WTC11 (cell line): ENCODE results near the gene MAST1. TPM values are rescaled to one million over a fixed set of nuclear protein-coding genes. Genes with fewer than 3 reads are reported as not detected.

Experiments used
- ATAC-seq: fragments of 200-7000 bp; cut with Tn5 transposase; 2 replicates; pipeline ENCODE4 v1.10.0; 2021; ENCODE audit warnings: mild to moderate bottlenecking, moderate library complexity
- CTCF ChIA-PET: fragments of 300-600 bp; sonication (Branson Sonifier 250); formaldehyde crosslinking; loops from one replicate; lab custom pipeline; 2021; ENCODE audit warnings: antibody characterized with exemption; lab: Charles Lee
- POLR2A ChIA-PET: fragments of 350-600 bp; sonication (Branson Sonifier 250); formaldehyde crosslinking; loops from one replicate; lab custom pipeline; 2021; ENCODE audit warnings: antibody characterized with exemption; lab: Charles Lee
- DNase-seq: peaks from one replicate; pipeline ENCODE4 v3.0.0; 2021; ENCODE audit warnings: low spot score
- H3K27ac Mint-ChIP-seq: 2 replicates; pipeline ENCODE4 v1.8.0; 2021; ENCODE audit warnings: mixed read lengths
- H3K27me3 Mint-ChIP-seq: 2 replicates; pipeline ENCODE4 v1.8.0; 2021; ENCODE audit warnings: low read depth, mild to moderate bottlenecking, moderate library complexity, mixed read lengths
- H3K36me3 Mint-ChIP-seq: 2 replicates; pipeline ENCODE4 v1.8.0; 2021; ENCODE audit warnings: mixed read lengths
- H3K4me1 Mint-ChIP-seq: 2 replicates; pipeline ENCODE4 v1.8.0; 2022; ENCODE audit warnings: mixed read lengths
- H3K4me3 Mint-ChIP-seq: 2 replicates; pipeline ENCODE4 v1.8.0; 2021; ENCODE audit warnings: mild to moderate bottlenecking, moderate library complexity, mixed read lengths
- H3K9me3 Mint-ChIP-seq: 2 replicates; pipeline ENCODE4 v1.8.0; 2021; ENCODE audit warnings: mixed read lengths
- CREB1 ChIP-seq: sonication (generic); formaldehyde crosslinking; IDR thresholded peaks from 2 replicates; pipeline ENCODE4 v1.8.0; 2023; ENCODE audit warnings: mild to moderate bottlenecking, missing genetic modification reagents
- ESRRA ChIP-seq: sonication (generic); formaldehyde crosslinking; IDR thresholded peaks from 2 replicates; pipeline ENCODE4 v1.8.1; 2022; ENCODE audit warnings: mild to moderate bottlenecking, missing genetic modification reagents, borderline replicate concordance
- GABPB1 ChIP-seq: sonication (generic); formaldehyde crosslinking; IDR thresholded peaks from 2 replicates; pipeline ENCODE4 v1.8.1; 2023; ENCODE audit warnings: mild to moderate bottlenecking, missing genetic modification reagents
- GTF2I ChIP-seq: fragments of 250-450 bp; sonication (Bioruptor Pico); conservative IDR thresholded peaks from 2 replicates; pipeline ENCODE4 v1.4.0; 2021; ENCODE audit warnings: mild to moderate bottlenecking
- JUN ChIP-seq: sonication (generic); formaldehyde crosslinking; IDR thresholded peaks from 2 replicates; pipeline ENCODE4 v1.8.0; 2023; ENCODE audit warnings: mild to moderate bottlenecking, missing genetic modification reagents
- MYBL2 ChIP-seq: sonication (generic); formaldehyde crosslinking; IDR thresholded peaks from 2 replicates; pipeline ENCODE4 v1.8.1; 2023; ENCODE audit warnings: mild to moderate bottlenecking, moderate library complexity, missing genetic modification reagents
- NFYB ChIP-seq: sonication (generic); formaldehyde crosslinking; conservative IDR thresholded peaks from 2 replicates; pipeline ENCODE4 v1.8.0; 2022; ENCODE audit warnings: low read depth, missing genetic modification reagents
- SMAD3 ChIP-seq: sonication (generic); formaldehyde crosslinking; IDR thresholded peaks from 2 replicates; pipeline ENCODE4 v1.8.0; 2022; ENCODE audit warnings: missing genetic modification reagents, mild to moderate bottlenecking, borderline replicate concordance
- ZNF232 ChIP-seq: sonication (generic); formaldehyde crosslinking; IDR thresholded peaks from 2 replicates; pipeline ENCODE4 v1.8.0; 2022; ENCODE audit warnings: mild to moderate bottlenecking, missing genetic modification reagents
- total RNA-seq: library from RNA; stranded (reverse); gene quantifications from 3 replicates; pipeline ENCODE4 v1.2.3, GENCODE V29; 2021
- TF ChIP-seq, protein P1 (sequence below): fragments of 250-450 bp; sonication (Bioruptor Pico); IDR thresholded peaks from 2 replicates; pipeline ENCODE4 v1.9.0; 2021; ENCODE audit warnings: mild to moderate bottlenecking
- TF ChIP-seq, protein P2 (sequence below): sonication (generic); formaldehyde crosslinking; IDR thresholded peaks from 2 replicates; pipeline ENCODE4 v1.8.0; 2023; ENCODE audit warnings: missing genetic modification reagents, mild to moderate bottlenecking, borderline replicate concordance
- TF ChIP-seq, protein P3 (sequence below): sonication (generic); formaldehyde crosslinking; IDR thresholded peaks from 2 replicates; pipeline ENCODE4 v1.8.1; 2023; ENCODE audit warnings: mild to moderate bottlenecking, missing genetic modification reagents, moderate library complexity
- TF ChIP-seq, protein P4 (sequence below): sonication (generic); formaldehyde crosslinking; IDR thresholded peaks from 2 replicates; pipeline ENCODE4 v1.8.0; 2022; ENCODE audit warnings: mild to moderate bottlenecking, missing genetic modification reagents
- TF ChIP-seq, protein P5 (sequence below): sonication (generic); formaldehyde crosslinking; IDR thresholded peaks from 2 replicates; pipeline ENCODE4 v1.8.1; 2022; ENCODE audit warnings: low read depth, mild to moderate bottlenecking, moderate library complexity, missing genetic modification reagents, borderline replicate concordance
- TF ChIP-seq, protein P6 (sequence below): sonication (generic); formaldehyde crosslinking; IDR thresholded peaks from 2 replicates; pipeline ENCODE4 v1.8.0; 2022; ENCODE audit warnings: mild to moderate bottlenecking, missing genetic modification reagents
- TF ChIP-seq, protein P7 (sequence below): sonication (generic); formaldehyde crosslinking; IDR thresholded peaks from 2 replicates; pipeline ENCODE4 v1.8.1; 2023; ENCODE audit warnings: mild to moderate bottlenecking, moderate library complexity, missing genetic modification reagents
- TF ChIP-seq, protein P8 (sequence below): sonication (generic); formaldehyde crosslinking; IDR thresholded peaks from 2 replicates; pipeline ENCODE4 v1.8.0; 2022; ENCODE audit warnings: mild to moderate bottlenecking, missing genetic modification reagents
- TF ChIP-seq, protein P9 (sequence below): sonication (generic); formaldehyde crosslinking; IDR thresholded peaks from 2 replicates; pipeline ENCODE4 v1.8.1; 2023; ENCODE audit warnings: mild to moderate bottlenecking, missing genetic modification reagents, moderate library complexity
- TF ChIP-seq, protein P10 (sequence below): fragments of 200-600 bp; IDR thresholded peaks from 2 replicates; pipeline ENCODE4 v1.8.0; 2022; ENCODE audit warnings: antibody characterized with exemption

Gene MAST1
- total RNA-seq, 1 experiment from 2014 or later, result 24.3 TPM

DNA sequence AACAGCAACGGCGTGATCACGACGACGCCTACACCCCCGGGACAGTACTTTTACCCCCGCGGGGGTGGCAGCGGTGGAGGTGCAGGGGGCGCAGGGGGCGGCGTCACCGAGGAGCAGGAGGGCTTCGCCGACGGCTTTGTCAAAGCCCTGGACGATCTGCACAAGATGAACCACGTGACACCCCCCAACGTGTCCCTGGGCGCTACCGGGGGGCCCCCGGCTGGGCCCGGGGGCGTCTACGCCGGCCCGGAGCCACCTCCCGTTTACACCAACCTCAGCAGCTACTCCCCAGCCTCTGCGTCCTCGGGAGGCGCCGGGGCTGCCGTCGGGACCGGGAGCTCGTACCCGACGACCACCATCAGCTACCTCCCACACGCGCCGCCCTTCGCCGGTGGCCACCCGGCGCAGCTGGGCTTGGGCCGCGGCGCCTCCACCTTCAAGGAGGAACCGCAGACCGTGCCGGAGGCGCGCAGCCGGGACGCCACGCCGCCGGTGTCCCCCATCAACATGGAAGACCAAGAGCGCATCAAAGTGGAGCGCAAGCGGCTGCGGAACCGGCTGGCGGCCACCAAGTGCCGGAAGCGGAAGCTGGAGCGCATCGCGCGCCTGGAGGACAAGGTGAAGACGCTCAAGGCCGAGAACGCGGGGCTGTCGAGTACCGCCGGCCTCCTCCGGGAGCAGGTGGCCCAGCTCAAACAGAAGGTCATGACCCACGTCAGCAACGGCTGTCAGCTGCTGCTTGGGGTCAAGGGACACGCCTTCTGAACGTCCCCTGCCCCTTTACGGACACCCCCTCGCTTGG is 46.1 kb upstream of the MAST1 start:
- ChIA-PET CTCF (interaction anchor here (0.6 to 14.0 kb wide), 19 partner anchors 9 to 1328 kb away, joined by 3 to 341 read pairs (median 4); partner anchors contain the start of genes HOOK2, PRDX2 and THSD8), POLR2A (interaction anchor here (0.6 to 3.1 kb wide), 16 partner anchors 9 to 173 kb away, joined by 3 to 29 read pairs (median 3); partner anchors contain the start of genes DNASE2, HOOK2, PRDX2 and RNASEH2A)
- Mint-ChIP-seq H3K9me3 (no peaks in the 10 kb centered on the region), H3K4me1 (peaks cover 39% of the 10 kb centered on the region), H3K27me3 (peaks cover 32% of the 10 kb centered on the region), H3K36me3 (peaks cover 4% of the 10 kb centered on the region; the same call in 1 of the 2 replicates), H3K4me3 (peak overlapping the region; percentile 84), H3K27ac (no peak overlapping the region)
- DNase-seq (peak; percentile 80), ATAC-seq (no peak)
- TF ChIP-seq, protein P1, sequence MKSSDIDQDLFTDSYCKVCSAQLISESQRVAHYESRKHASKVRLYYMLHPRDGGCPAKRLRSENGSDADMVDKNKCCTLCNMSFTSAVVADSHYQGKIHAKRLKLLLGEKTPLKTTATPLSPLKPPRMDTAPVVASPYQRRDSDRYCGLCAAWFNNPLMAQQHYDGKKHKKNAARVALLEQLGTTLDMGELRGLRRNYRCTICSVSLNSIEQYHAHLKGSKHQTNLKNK (CRISPR knock-in tag), result no peak
- TF ChIP-seq, protein P2, sequence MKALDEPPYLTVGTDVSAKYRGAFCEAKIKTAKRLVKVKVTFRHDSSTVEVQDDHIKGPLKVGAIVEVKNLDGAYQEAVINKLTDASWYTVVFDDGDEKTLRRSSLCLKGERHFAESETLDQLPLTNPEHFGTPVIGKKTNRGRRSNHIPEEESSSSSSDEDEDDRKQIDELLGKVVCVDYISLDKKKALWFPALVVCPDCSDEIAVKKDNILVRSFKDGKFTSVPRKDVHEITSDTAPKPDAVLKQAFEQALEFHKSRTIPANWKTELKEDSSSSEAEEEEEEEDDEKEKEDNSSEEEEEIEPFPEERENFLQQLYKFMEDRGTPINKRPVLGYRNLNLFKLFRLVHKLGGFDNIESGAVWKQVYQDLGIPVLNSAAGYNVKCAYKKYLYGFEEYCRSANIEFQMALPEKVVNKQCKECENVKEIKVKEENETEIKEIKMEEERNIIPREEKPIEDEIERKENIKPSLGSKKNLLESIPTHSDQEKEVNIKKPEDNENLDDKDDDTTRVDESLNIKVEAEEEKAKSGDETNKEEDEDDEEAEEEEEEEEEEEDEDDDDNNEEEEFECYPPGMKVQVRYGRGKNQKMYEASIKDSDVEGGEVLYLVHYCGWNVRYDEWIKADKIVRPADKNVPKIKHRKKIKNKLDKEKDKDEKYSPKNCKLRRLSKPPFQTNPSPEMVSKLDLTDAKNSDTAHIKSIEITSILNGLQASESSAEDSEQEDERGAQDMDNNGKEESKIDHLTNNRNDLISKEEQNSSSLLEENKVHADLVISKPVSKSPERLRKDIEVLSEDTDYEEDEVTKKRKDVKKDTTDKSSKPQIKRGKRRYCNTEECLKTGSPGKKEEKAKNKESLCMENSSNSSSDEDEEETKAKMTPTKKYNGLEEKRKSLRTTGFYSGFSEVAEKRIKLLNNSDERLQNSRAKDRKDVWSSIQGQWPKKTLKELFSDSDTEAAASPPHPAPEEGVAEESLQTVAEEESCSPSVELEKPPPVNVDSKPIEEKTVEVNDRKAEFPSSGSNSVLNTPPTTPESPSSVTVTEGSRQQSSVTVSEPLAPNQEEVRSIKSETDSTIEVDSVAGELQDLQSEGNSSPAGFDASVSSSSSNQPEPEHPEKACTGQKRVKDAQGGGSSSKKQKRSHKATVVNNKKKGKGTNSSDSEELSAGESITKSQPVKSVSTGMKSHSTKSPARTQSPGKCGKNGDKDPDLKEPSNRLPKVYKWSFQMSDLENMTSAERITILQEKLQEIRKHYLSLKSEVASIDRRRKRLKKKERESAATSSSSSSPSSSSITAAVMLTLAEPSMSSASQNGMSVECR (CRISPR knock-in tag), result peak; percentile 73; the same call in 1 of the 2 replicates
- TF ChIP-seq, protein P3, sequence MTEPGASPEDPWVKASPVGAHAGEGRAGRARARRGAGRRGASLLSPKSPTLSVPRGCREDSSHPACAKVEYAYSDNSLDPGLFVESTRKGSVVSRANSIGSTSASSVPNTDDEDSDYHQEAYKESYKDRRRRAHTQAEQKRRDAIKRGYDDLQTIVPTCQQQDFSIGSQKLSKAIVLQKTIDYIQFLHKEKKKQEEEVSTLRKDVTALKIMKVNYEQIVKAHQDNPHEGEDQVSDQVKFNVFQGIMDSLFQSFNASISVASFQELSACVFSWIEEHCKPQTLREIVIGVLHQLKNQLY (CRISPR knock-in tag), result no peak
- TF ChIP-seq GTF2I (CRISPR knock-in tag), result no peak
- 0 out of 2 replicates have a peak, but pooled peaks have one; percentile 28 for TF ChIP-seq GABPB1
- TF ChIP-seq, protein P4, sequence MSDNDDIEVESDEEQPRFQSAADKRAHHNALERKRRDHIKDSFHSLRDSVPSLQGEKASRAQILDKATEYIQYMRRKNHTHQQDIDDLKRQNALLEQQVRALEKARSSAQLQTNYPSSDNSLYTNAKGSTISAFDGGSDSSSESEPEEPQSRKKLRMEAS (CRISPR knock-in tag), result peak; percentile 87
- TF ChIP-seq, protein P5, sequence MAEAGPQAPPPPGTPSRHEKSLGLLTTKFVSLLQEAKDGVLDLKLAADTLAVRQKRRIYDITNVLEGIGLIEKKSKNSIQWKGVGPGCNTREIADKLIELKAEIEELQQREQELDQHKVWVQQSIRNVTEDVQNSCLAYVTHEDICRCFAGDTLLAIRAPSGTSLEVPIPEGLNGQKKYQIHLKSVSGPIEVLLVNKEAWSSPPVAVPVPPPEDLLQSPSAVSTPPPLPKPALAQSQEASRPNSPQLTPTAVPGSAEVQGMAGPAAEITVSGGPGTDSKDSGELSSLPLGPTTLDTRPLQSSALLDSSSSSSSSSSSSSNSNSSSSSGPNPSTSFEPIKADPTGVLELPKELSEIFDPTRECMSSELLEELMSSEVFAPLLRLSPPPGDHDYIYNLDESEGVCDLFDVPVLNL (CRISPR knock-in tag), result no peak
- peak; percentile 86 for TF ChIP-seq ESRRA (CRISPR knock-in tag)
- TF ChIP-seq, protein P6, sequence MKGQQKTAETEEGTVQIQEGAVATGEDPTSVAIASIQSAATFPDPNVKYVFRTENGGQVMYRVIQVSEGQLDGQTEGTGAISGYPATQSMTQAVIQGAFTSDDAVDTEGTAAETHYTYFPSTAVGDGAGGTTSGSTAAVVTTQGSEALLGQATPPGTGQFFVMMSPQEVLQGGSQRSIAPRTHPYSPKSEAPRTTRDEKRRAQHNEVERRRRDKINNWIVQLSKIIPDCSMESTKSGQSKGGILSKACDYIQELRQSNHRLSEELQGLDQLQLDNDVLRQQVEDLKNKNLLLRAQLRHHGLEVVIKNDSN (CRISPR knock-in tag), result peak; percentile 57
- TF ChIP-seq, protein P7, sequence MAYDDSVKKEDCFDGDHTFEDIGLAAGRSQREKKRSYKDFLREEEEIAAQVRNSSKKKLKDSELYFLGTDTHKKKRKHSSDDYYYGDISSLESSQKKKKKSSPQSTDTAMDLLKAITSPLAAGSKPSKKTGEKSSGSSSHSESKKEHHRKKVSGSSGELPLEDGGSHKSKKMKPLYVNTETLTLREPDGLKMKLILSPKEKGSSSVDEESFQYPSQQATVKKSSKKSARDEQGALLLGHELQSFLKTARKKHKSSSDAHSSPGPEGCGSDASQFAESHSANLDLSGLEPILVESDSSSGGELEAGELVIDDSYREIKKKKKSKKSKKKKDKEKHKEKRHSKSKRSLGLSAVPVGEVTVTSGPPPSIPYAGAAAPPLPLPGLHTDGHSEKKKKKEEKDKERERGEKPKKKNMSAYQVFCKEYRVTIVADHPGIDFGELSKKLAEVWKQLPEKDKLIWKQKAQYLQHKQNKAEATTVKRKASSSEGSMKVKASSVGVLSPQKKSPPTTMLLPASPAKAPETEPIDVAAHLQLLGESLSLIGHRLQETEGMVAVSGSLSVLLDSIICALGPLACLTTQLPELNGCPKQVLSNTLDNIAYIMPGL (CRISPR knock-in tag), result peak; percentile 74; the same call in 1 of the 2 replicates
- TF ChIP-seq, protein P8, sequence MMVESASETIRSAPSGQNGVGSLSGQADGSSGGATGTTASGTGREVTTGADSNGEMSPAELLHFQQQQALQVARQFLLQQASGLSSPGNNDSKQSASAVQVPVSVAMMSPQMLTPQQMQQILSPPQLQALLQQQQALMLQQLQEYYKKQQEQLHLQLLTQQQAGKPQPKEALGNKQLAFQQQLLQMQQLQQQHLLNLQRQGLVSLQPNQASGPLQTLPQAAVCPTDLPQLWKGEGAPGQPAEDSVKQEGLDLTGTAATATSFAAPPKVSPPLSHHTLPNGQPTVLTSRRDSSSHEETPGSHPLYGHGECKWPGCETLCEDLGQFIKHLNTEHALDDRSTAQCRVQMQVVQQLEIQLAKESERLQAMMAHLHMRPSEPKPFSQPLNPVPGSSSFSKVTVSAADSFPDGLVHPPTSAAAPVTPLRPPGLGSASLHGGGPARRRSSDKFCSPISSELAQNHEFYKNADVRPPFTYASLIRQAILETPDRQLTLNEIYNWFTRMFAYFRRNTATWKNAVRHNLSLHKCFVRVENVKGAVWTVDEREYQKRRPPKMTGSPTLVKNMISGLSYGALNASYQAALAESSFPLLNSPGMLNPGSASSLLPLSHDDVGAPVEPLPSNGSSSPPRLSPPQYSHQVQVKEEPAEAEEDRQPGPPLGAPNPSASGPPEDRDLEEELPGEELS (CRISPR knock-in tag), result 0 out of 2 replicates have a peak, but pooled peaks have one; percentile 66
- TF ChIP-seq, protein P9, sequence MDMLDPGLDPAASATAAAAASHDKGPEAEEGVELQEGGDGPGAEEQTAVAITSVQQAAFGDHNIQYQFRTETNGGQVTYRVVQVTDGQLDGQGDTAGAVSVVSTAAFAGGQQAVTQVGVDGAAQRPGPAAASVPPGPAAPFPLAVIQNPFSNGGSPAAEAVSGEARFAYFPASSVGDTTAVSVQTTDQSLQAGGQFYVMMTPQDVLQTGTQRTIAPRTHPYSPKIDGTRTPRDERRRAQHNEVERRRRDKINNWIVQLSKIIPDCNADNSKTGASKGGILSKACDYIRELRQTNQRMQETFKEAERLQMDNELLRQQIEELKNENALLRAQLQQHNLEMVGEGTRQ (CRISPR knock-in tag), result peak; percentile 79
- TF ChIP-seq MYBL2 (CRISPR knock-in tag), result peak; percentile 86; the same call in 1 of the 2 replicates
- TF ChIP-seq, protein P10, sequence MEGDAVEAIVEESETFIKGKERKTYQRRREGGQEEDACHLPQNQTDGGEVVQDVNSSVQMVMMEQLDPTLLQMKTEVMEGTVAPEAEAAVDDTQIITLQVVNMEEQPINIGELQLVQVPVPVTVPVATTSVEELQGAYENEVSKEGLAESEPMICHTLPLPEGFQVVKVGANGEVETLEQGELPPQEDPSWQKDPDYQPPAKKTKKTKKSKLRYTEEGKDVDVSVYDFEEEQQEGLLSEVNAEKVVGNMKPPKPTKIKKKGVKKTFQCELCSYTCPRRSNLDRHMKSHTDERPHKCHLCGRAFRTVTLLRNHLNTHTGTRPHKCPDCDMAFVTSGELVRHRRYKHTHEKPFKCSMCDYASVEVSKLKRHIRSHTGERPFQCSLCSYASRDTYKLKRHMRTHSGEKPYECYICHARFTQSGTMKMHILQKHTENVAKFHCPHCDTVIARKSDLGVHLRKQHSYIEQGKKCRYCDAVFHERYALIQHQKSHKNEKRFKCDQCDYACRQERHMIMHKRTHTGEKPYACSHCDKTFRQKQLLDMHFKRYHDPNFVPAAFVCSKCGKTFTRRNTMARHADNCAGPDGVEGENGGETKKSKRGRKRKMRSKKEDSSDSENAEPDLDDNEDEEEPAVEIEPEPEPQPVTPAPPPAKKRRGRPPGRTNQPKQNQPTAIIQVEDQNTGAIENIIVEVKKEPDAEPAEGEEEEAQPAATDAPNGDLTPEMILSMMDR, result no peak
- peak; percentile 67; the same call in 1 of the 2 replicates for TF ChIP-seq SMAD3 (CRISPR knock-in tag)
- 0 out of 2 replicates have a peak, but pooled peaks have one; percentile 23 for TF ChIP-seq JUN (CRISPR knock-in tag)
- TF ChIP-seq ZNF232 (CRISPR knock-in tag), result 0 out of 2 replicates have a peak, but pooled peaks have one; percentile 35
- TF ChIP-seq NFYB (CRISPR knock-in tag), result no peak
- peak; percentile 74; the same call in 1 of the 2 replicates for TF ChIP-seq CREB1 (CRISPR knock-in tag)
